Endothelial cell (in vitro differentiated cells): ENCODE results near the gene TAF5. TPM values are rescaled to one million over a fixed set of nuclear protein-coding genes. Genes with fewer than 3 reads are reported as not detected.
"Not testable (repeated sequence)": the region's sequence is repeated elsewhere in the genome, so short reads cannot be mapped to it uniquely, and the experiment has no call there.

ENCODE experiments used
- DNase-seq: peaks from one replicate; pipeline ENCODE4 v3.0.0; 2021; ENCODE audit warnings: low spot score
- H3K27ac Mint-ChIP-seq: one replicate; pipeline ENCODE4 v1.8.0; 2021; ENCODE audit warnings: mixed read lengths, inconsistent platforms; ENCODE audit not compliant: unreplicated experiment
- H3K27me3 Mint-ChIP-seq: one replicate; pipeline ENCODE4 v1.8.0; 2021; ENCODE audit warnings: mild to moderate bottlenecking, moderate library complexity, mixed read lengths, inconsistent platforms; ENCODE audit not compliant: unreplicated experiment
- H3K36me3 Mint-ChIP-seq: one replicate; pipeline ENCODE4 v1.8.0; 2021; ENCODE audit warnings: mild to moderate bottlenecking, low read depth, mixed read lengths, inconsistent platforms; ENCODE audit not compliant: unreplicated experiment
- H3K4me1 Mint-ChIP-seq: one replicate; pipeline ENCODE4 v1.8.0; 2021; ENCODE audit warnings: mild to moderate bottlenecking, mixed read lengths, inconsistent platforms; ENCODE audit not compliant: unreplicated experiment
- H3K4me3 Mint-ChIP-seq: one replicate; pipeline ENCODE4 v1.8.0; 2021; ENCODE audit warnings: mild to moderate bottlenecking, mixed read lengths, inconsistent platforms; ENCODE audit not compliant: unreplicated experiment
- H3K9me3 Mint-ChIP-seq: one replicate; pipeline ENCODE4 v1.8.0; 2021; ENCODE audit warnings: mixed read lengths, inconsistent platforms; ENCODE audit not compliant: unreplicated experiment
- CTCF ChIP-seq: fragments of 200-600 bp; sonication (generic); IDR thresholded peaks from one replicate; pipeline ENCODE4 v1.5.0; 2021; ENCODE audit warnings: antibody characterized with exemption; ENCODE audit not compliant: unreplicated experiment
- total RNA-seq: library from RNA; stranded (reverse); fragmentation: NEBNext Ultra II Directional; extraction: Animal tissue kit (Norgen Biotek cat#: 25700); gene quantifications from one replicate; pipeline ENCODE4 v1.2.1, GENCODE V29; 2021; ENCODE audit not compliant: unreplicated experiment

The TAF5 gene
- total RNA-seq, 1 donor from 2014 or later, result 5.7 TPM

- no peaks in the 10 kb centered on the region for H3K9me3 Mint-ChIP-seq
- DNase-seq, result no peak
- no peak overlapping the region for H3K4me3 Mint-ChIP-seq
- H3K27ac Mint-ChIP-seq, result no peak overlapping the region
- H3K36me3 Mint-ChIP-seq, result peaks cover 47% of the 10 kb centered on the region
- no peaks in the 10 kb centered on the region for H3K4me1 Mint-ChIP-seq
- no peak for TF ChIP-seq CTCF
- H3K27me3 Mint-ChIP-seq, result no peaks in the 10 kb centered on the region
Observed at GRCh38 chr10:103415581-103415980, 47.8 kb downstream of the TAF5 start.

- peak; percentile 52 for TF ChIP-seq CTCF
- Mint-ChIP-seq H3K4me1 (no peaks in the 10 kb centered on the region), H3K36me3 (peaks cover 52% of the 10 kb centered on the region), H3K27ac (no peak overlapping the region), H3K4me3 (no peak overlapping the region), H3K27me3 (no peaks in the 10 kb centered on the region), H3K9me3 (no peaks in the 10 kb centered on the region)
- peak; percentile 56 for DNase-seq
Observed at GRCh38 chr10:103416436-103417147, 48.8 kb downstream of the TAF5 start.

- not testable (repeated sequence) for H3K27me3 Mint-ChIP-seq, DNase-seq, H3K4me1 Mint-ChIP-seq, H3K4me3 Mint-ChIP-seq, H3K27ac Mint-ChIP-seq, H3K9me3 Mint-ChIP-seq
- H3K36me3 Mint-ChIP-seq, result peaks cover 54% of the 10 kb centered on the region
Observed at GRCh38 chr10:103417148-103417469, 49.3 kb downstream of the TAF5 start.

GRCh38 chr10:103417601-103418000 is 49.8 kb downstream of the TAF5 start:
- no peaks in the 10 kb centered on the region for H3K9me3 Mint-ChIP-seq
- no peak overlapping the region for H3K4me3 Mint-ChIP-seq
- TF ChIP-seq CTCF, result no peak
- no peak for DNase-seq
- no peak overlapping the region for H3K27ac Mint-ChIP-seq
- peaks cover 59% of the 10 kb centered on the region for H3K36me3 Mint-ChIP-seq
- no peaks in the 10 kb centered on the region for H3K27me3 Mint-ChIP-seq
- H3K4me1 Mint-ChIP-seq, result no peaks in the 10 kb centered on the region

- H3K27ac Mint-ChIP-seq, result no peak overlapping the region
- DNase-seq, result no peak
- no peaks in the 10 kb centered on the region for H3K27me3 Mint-ChIP-seq
- H3K4me3 Mint-ChIP-seq, result no peak overlapping the region
- H3K36me3 Mint-ChIP-seq, result peaks cover 63% of the 10 kb centered on the region
- H3K9me3 Mint-ChIP-seq, result no peaks in the 10 kb centered on the region
- no peak for TF ChIP-seq CTCF
- H3K4me1 Mint-ChIP-seq, result no peaks in the 10 kb centered on the region
Observed at GRCh38 chr10:103419101-103419500, 51.3 kb downstream of the TAF5 start.
